SHP77 treated with DMSO at 0.1 percent for 48 hours (cell line): ENCODE data around the gene BFSP2.
A peak's percentile ranks its signal among the peaks of the same experiment; 100 is the strongest.

Source experiments
- DNase-seq: peaks from one replicate; lab custom pipeline; 2025; lab: John Stamatoyannopoulos, UW

The BFSP2 gene

GRCh38 chr3:133383741-133384140 lies 16.1 kb upstream of the BFSP2 start:
- DNase-seq, result no peak

GRCh38 chr3:133384331-133385027 lies 15.4 kb upstream of the BFSP2 start:
- peak; percentile 29 for DNase-seq

- no peak for DNase-seq
Observed at GRCh38 chr3:133386876-133387275, 13.0 kb upstream of the BFSP2 start.

GRCh38 chr3:133387341-133387740 lies 12.5 kb upstream of the BFSP2 start:
- DNase-seq, result no peak

GRCh38 chr3:133388696-133389395 lies 11.0 kb upstream of the BFSP2 start:
- no peak for DNase-seq

GRCh38 chr3:133390715-133391114 lies 9.1 kb upstream of the BFSP2 start:
- DNase-seq, result no peak

GRCh38 chr3:133393204-133393603 lies 6.7 kb upstream of the BFSP2 start:
- no peak for DNase-seq

GRCh38 chr3:133393691-133394474 lies 6.0 kb upstream of the BFSP2 start:
- DNase-seq, result no peak

GRCh38 chr3:133394561-133395311 lies 5.1 kb upstream of the BFSP2 start:
- DNase-seq, result no peak

GRCh38 chr3:133396906-133397305 lies 3.0 kb upstream of the BFSP2 start:
- no peak for DNase-seq

- DNase-seq, result no peak
Observed at GRCh38 chr3:133401374-133402135, 1.7 kb downstream of the BFSP2 start.

GRCh38 chr3:133404920-133405319 lies 5.1 kb downstream of the BFSP2 start:
- peak; percentile 37 for DNase-seq

- DNase-seq, result no peak
Observed at GRCh38 chr3:133408366-133408765, 8.5 kb downstream of the BFSP2 start.

GRCh38 chr3:133408961-133409360 lies 9.1 kb downstream of the BFSP2 start:
- no peak for DNase-seq

GRCh38 chr3:133410191-133410892 lies 10.5 kb downstream of the BFSP2 start:
- no peak for DNase-seq

- peak; percentile 74 for DNase-seq
Observed at GRCh38 chr3:133412183-133413132, 12.6 kb downstream of the BFSP2 start.

GRCh38 chr3:133413161-133414020 lies 13.5 kb downstream of the BFSP2 start:
- peak; percentile 62 for DNase-seq

GRCh38 chr3:133414021-133414392 lies 14.2 kb downstream of the BFSP2 start:
- DNase-seq, result no peak

GRCh38 chr3:133418361-133418760 lies 18.5 kb downstream of the BFSP2 start:
- no peak for DNase-seq
